ENCODE measurements around the gene ANKRD28.
A peak's percentile ranks its signal among the peaks of the same experiment; 100 is the strongest.

Gene ANKRD28

GRCh38 chr3:15722877-15723623 is 74.7 kb downstream of the ANKRD28 start:
- DNase-seq: no peak

- DNase-seq: no peak
These were observed 81.6 kb downstream of the ANKRD28 start for GRCh38 chr3:15716178-15716577.

DNA sequence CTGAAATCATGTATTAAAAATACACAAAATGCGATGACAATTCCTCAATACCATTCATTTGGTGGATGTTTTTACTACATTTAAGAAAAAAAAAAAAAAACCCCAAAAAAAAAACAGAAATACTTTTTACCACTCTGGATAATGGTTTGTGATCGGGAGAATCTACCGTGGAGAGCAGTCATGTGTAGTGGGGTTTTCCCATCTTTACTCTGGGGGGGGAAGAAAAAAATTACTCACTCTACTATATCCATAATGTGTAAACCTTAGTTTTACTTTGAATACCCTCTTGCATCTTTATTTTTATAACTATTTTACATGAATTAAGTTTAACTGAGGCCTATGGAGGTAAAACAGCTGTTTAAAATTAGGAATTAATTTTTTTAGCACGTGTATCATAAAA is 83.3 kb downstream of the ANKRD28 start:
- DNase-seq: no peak

DNA sequence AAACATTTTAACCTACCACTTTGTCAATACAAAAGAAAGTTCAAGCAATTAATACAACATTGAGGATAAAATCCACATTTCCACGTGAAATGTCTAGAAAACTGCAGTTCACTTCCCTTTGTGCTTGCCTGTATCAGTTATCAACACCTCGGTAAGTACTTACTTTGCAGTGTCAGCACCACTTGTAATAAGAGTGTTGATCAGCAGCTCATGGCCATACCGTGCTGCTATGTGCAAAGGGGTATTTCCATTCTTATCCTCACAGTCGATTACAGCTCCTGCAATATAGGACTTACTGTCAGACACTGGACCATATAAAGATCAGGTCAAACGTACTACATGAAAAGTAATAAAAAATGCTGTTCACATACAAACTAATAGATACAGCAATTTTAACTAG is 84.4 kb downstream of the ANKRD28 start:
- DNase-seq: no peak

GRCh38 chr3:15711281-15711680 is 86.5 kb downstream of the ANKRD28 start:
- DNase-seq: no peak

DNA sequence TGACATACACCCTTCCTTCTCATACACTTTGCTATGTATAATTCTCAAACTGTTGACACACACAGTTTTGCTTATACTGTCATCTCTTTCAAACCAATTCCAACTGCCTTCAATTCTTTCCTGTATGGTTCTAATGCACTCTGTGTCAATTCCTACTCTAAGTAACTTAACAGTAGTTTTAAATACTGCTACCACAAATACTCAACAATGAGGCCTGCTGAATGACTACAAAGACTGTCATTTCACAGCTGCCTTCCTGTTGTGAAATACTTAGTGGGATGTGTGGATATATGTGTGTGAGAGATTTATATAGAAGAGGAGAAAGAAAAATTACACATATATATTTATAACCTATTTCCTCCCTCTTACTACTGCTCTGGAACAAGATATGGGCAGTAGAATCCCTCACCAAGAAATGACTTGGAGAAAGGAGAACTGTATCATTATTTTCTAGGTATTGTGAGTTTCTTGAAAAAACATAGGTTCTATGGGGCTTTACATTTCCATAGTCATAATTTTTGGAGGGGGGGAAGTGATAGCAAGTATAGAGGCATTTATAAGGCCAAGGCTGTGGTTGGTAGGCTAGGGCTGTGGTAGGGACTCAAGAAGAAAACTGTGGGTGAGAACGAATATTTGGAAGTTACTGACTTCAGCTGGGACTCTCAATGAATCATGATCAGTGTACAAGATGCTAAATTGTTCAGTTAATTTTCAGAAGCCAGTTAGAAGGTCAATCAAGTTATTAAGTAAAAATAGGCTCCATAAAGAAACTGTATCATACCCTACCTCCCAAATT is 88.7 kb downstream of the ANKRD28 start:
- no peak for DNase-seq

- no peak for DNase-seq
These were observed 90.0 kb downstream of the ANKRD28 start for GRCh38 chr3:15707779-15708178.

GRCh38 chr3:15703346-15703745 is 94.4 kb downstream of the ANKRD28 start:
- DNase-seq: no peak

GRCh38 chr3:15694628-15695027 is 103.2 kb downstream of the ANKRD28 start:
- no peak for DNase-seq

GRCh38 chr3:15693355-15693754 is 104.4 kb downstream of the ANKRD28 start:
- no peak for DNase-seq

DNA sequence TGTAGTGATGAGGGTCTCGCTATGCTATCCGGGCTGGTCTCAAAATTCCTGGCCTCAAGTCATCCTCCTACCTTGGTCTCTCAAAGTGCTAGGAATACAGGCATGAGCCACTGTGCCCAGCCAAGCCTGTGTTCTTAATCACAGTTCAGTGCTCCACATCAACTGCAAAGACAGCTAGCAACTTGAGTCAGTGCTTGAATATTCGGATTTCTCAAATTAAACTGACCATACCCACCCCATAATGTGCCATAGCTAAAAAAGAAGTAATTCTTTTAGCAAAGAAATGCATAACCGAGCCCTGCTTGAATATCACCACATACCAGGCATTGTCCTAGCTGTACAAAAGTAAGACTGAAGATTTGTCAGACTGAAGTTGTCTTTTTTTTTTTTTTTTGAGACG is 107.0 kb downstream of the ANKRD28 start:
- no peak for DNase-seq

- no peak for DNase-seq
These were observed 107.5 kb downstream of the ANKRD28 start for GRCh38 chr3:15690230-15690629.

GRCh38 chr3:15685927-15686326 is 111.9 kb downstream of the ANKRD28 start:
- no peak for DNase-seq

DNA sequence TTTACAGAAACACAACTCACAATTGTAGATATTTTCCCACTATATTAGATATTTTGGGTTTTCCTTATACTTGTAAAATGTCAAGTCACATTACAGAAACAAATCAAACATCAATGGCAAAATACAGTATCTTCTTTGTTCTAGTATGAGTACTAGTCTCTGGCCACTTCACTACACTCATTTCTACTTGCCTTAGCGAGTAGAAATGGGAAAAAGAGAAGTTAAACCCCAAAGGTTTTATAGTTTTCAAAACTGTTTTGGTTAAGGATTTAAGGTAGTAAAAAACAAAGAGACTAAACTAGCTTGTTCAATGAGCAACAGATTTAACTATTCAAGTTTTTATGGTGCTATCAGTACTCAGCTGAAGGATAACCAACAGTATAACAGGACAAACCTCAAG is 114.5 kb downstream of the ANKRD28 start:
- DNase-seq: peak in 1 of 2 donors; percentile 43

- peak in 1 of 2 donors; percentile 41 for DNase-seq
These were observed 115.1 kb downstream of the ANKRD28 start for GRCh38 chr3:15682561-15683185.

DNA sequence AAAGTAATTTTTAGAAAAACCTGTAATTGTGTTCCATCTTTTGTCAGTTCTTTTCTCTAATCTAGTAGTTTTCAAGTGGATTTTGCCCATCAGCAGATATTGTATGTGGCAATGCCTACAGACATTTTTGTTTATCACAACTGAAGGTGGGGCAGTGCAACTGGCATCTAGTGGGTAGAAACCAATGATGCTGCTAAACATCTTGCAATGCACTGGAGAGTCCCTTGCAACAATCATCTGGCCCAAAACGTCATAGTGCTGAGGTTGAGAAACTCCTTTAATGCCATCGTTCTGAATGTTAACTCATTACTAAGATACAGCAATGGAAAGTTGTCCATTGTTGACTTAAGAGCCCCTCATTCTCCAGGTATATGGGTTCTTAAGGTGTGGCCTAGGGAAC is 116.1 kb downstream of the ANKRD28 start:
- no peak for DNase-seq

- no peak for DNase-seq
These were observed 118.5 kb downstream of the ANKRD28 start for GRCh38 chr3:15679306-15679705.

DNA sequence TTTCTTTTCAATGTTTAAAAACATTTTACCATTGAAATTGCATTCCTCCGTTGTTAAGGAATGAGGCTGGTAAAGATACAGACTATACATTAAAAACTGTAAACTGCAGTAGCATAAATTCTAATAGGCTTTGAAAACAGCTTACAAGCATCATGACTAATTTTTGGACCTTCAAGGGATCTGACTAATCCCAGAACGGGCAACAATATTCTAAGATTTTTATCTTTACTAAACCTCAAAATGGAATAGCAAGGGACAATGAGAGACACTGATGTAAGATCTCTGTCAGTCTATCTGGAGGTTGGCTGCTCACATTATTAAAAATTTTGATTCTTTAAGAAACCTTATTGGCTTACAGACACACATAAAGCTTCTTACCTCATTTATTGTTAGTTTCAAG is 121.5 kb downstream of the ANKRD28 start:
- DNase-seq: no peak

GRCh38 chr3:15673536-15673935 is 124.2 kb downstream of the ANKRD28 start:
- DNase-seq: no peak

- no peak for DNase-seq
These were observed 130.3 kb downstream of the ANKRD28 start for GRCh38 chr3:15667484-15667883.

GRCh38 chr3:15666277-15666676 is 131.5 kb downstream of the ANKRD28 start:
- no peak for DNase-seq

- DNase-seq: no peak
These were observed 132.1 kb downstream of the ANKRD28 start for GRCh38 chr3:15665510-15666150.

DNA sequence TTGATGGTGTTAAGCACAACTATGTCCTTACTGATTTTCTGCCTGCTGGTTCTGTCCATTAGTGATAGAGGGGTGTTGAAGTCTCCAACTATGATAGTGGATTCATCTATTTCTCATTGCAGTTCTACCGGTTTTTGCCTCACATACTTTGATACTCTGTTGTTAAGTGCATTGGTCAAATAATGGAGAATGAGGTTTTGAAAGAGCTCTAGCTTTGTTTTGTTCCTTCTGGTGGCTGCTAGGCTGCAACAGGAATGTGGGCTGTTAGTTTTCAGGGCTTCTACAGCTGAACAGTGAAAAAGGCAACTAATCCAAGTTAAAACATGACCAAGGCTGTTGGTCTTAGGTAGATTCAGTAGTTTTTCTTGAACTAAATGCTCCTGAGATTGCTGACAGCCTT is 133.6 kb downstream of the ANKRD28 start:
- no peak for DNase-seq
